Liver (tissue), 9 donors: Measurements from ENCODE around the gene NCKAP5L. TPM values are rescaled to one million over a fixed set of nuclear protein-coding genes. Genes with fewer than 3 reads are reported as not detected.

Source experiments
- DNase-seq: peaks from one replicate; pipeline ENCODE4 v3.0.0-alpha.2; 2017; ENCODE audit warnings: low spot score
- H3K27ac ChIP-seq, 2 donors: one replicate each; pipeline ENCODE4 v1.7.0; 2013; ENCODE audit warnings: inconsistent platforms in 2 of 2, low read length in 2 of 2, control low read depth in 1 of 2, low read depth in 1 of 2, mild to moderate bottlenecking in 1 of 2
- H3K27me3 ChIP-seq, 4 donors: one replicate each; pipeline versions ENCODE4 v1.6.1 to v1.7.0; 2013; ENCODE audit warnings: low read length in 3 of 4, inconsistent platforms in 1 of 4, mild to moderate bottlenecking in 1 of 4, moderate library complexity in 1 of 4; ENCODE audit not compliant: control insufficient read depth in 4 of 4, insufficient read depth in 4 of 4
- H3K36me3 ChIP-seq, 4 donors: one replicate each; pipeline versions ENCODE4 v1.6.1 to v1.7.0; 2013; ENCODE audit warnings: low read length in 3 of 4, mild to moderate bottlenecking in 3 of 4, low read depth in 1 of 4, moderate library complexity in 1 of 4; ENCODE audit not compliant: control insufficient read depth in 4 of 4, insufficient read depth in 3 of 4
- H3K4me1 ChIP-seq, 4 donors: one replicate each; pipeline versions ENCODE4 v1.6.1 to v1.7.0; 2013; ENCODE audit warnings: low read length in 3 of 4, mild to moderate bottlenecking in 3 of 4, moderate library complexity in 1 of 4; ENCODE audit not compliant: control insufficient read depth in 4 of 4, insufficient read depth in 4 of 4
- H3K4me3 ChIP-seq, 3 donors: one replicate each; pipeline versions ENCODE4 v1.6.1 to v1.7.0; 2013; ENCODE audit warnings: low read length in 3 of 3, control low read depth in 1 of 3, low read depth in 1 of 3, mild to moderate bottlenecking in 1 of 3
- H3K9ac ChIP-seq, 2 donors: one replicate each; pipeline ENCODE4 v1.7.0; 2013; ENCODE audit warnings: low read length in 2 of 2, mild to moderate bottlenecking in 2 of 2, moderate library complexity in 2 of 2, control low read depth in 1 of 2, low read depth in 1 of 2
- H3K9me3 ChIP-seq, 4 donors: one replicate each; pipeline versions ENCODE4 v1.6.1 to v1.7.0; 2013; ENCODE audit warnings: low read length in 3 of 4; ENCODE audit not compliant: control insufficient read depth in 4 of 4
- CTCF ChIP-seq: fragments of 150-350 bp; IDR thresholded peaks from 2 replicates; pipeline ENCODE4 v1.5.1; 2017; ENCODE audit warnings: improper control_type of control experiment, low read depth, low read length; ENCODE audit not compliant: missing input control
- EGR1 ChIP-seq, 2 donors: IDR thresholded peaks; 2 replicates each; pipeline ENCODE4 v1.6.1; 2016 to 2018; ENCODE audit warnings: antibody characterized with exemption in 2 of 2, low read depth in 2 of 2
- FOXA1 ChIP-seq: IDR thresholded peaks from 2 replicates; pipeline ENCODE4 v1.6.1; 2016; ENCODE audit warnings: antibody characterized with exemption
- FOXA2 ChIP-seq: IDR thresholded peaks from 2 replicates; pipeline ENCODE4 v1.6.1; 2016; ENCODE audit warnings: antibody characterized with exemption
- GABPA ChIP-seq, 2 donors: IDR thresholded peaks in 1 of 2; conservative IDR thresholded peaks in 1 of 2; 2 replicates each; pipeline ENCODE4 v1.6.1; 2016; ENCODE audit warnings: antibody characterized with exemption in 2 of 2, mild to moderate bottlenecking in 1 of 2, moderate library complexity in 1 of 2
- HNF4A ChIP-seq, 2 donors: conservative IDR thresholded peaks; 2 replicates each; pipeline ENCODE4 v1.6.1; 2016; ENCODE audit warnings: antibody characterized with exemption in 2 of 2, mild to moderate bottlenecking in 2 of 2
- HNF4G ChIP-seq: IDR thresholded peaks from 2 replicates; pipeline ENCODE4 v1.6.1; 2016; ENCODE audit warnings: antibody characterized with exemption
- JUND ChIP-seq, 2 donors: IDR thresholded peaks; 2 replicates each; pipeline ENCODE4 v1.6.1; 2016; ENCODE audit warnings: antibody characterized with exemption in 2 of 2
- NR2F2 ChIP-seq: IDR thresholded peaks from 2 replicates; pipeline ENCODE4 v1.6.1; 2016; ENCODE audit warnings: antibody characterized with exemption
- RAD21 ChIP-seq, 2 donors: IDR thresholded peaks; 2 replicates each; pipeline ENCODE4 v1.6.1; 2016; ENCODE audit warnings: antibody characterized with exemption in 2 of 2, mild to moderate bottlenecking in 2 of 2
- REST ChIP-seq: IDR thresholded peaks from 2 replicates; pipeline ENCODE4 v1.6.1; 2016; ENCODE audit warnings: antibody characterized with exemption, mild to moderate bottlenecking
- RXRA ChIP-seq, 2 donors: IDR thresholded peaks; 2 replicates each; pipeline ENCODE4 v1.6.1; 2017 to 2018; ENCODE audit warnings: antibody characterized with exemption in 2 of 2, mild to moderate bottlenecking in 1 of 2
- TAF1 ChIP-seq: conservative IDR thresholded peaks from 2 replicates; pipeline ENCODE4 v1.6.1; 2016; ENCODE audit warnings: antibody characterized with exemption, mild to moderate bottlenecking
- YY1 ChIP-seq: IDR thresholded peaks from 2 replicates; pipeline ENCODE4 v1.6.1; 2016; ENCODE audit warnings: antibody characterized with exemption, mild to moderate bottlenecking
- WGBS: extraction: QIAGEN DNeasy Blood & Tissue Kit; methylation state at CpG from one replicate; pipeline ENCODE4 v1.1.7; 2013; 5-methylcytosine and 5-hydroxymethylcytosine counted together
- polyA plus RNA-seq, 2 donors: library from polyadenylated mRNA; stranded (reverse) in 1 of 2; unstranded in 1 of 2; fragments of 200-250 nt in 1 of 2; fragments of >200 nt in 1 of 2; fragmentation: Nextera tagmentation in 1 of 2; extraction: Ambion mirVana in 1 of 2; gene quantifications; one replicate each; pipeline versions ENCODE4 v1.2.1 to v1.2.3, GENCODE V29; 2013 to 2015
- total RNA-seq, 2 donors: library from RNA; depleted of rRNA; stranded (reverse); fragments of >200 nt; gene quantifications; one replicate each; pipeline ENCODE4 v1.2.3, GENCODE V29; 2014
- TF ChIP-seq, protein P1 (sequence below): IDR thresholded peaks from 2 replicates; pipeline ENCODE4 v1.6.1; 2016; ENCODE audit warnings: antibody characterized with exemption
- TF ChIP-seq, protein P2 (sequence below): IDR thresholded peaks from 2 replicates; pipeline ENCODE4 v1.6.1; 2016; ENCODE audit warnings: antibody characterized with exemption
- donor health status: healthy.
- donor health status: healthy.
- donor health status: healthy.
- donor health status: healthy.
- donor health status: healthy.

NCKAP5L gene
- total and polyA plus RNA-seq, 4 donors, result 2.9 to 6.8 (median 4.2) TPM

DNA sequence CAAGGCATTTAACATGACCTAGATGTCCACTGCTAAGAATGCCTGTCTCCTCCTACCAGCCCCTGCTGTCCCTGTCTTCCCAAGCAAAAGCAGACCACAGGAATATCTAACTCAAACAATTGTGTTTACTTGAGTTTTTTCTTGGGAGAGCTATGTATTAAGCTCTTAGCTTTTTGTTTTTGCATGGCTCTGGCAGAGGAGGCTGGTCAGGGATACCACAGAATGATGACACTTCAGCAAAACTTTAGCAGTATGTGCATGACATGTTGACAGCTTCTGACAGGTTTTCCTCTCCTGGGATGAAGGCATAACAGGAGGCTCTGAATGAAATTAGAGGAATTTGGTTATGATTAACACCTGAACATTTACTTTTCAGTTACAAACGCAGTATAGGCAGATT, 79.9 kb downstream of the NCKAP5L start:
- peaks cover 3 to 12% (median 8%) of the 10 kb centered on the region in 4 donors for H3K36me3 ChIP-seq
- no peak for DNase-seq
- TF ChIP-seq HNF4G, result no peak
- TF ChIP-seq CTCF, result no peak
- TF ChIP-seq EGR1 (IDR thresholded peaks at IDR 0.05; ENCODE audit: low read depth in 2 of 2), result no peak
- TF ChIP-seq RXRA (IDR thresholded peaks at IDR 0.05), result no peak
- no peak for TF ChIP-seq RAD21 (IDR thresholded peaks at IDR 0.05)
- no peak for TF ChIP-seq JUND (IDR thresholded peaks at IDR 0.05)
- no peak for TF ChIP-seq FOXA2
- no peaks in the 10 kb centered on the region for H3K9me3 ChIP-seq
- no peak overlapping the region for H3K27ac ChIP-seq
- no peak overlapping the region for H3K9ac ChIP-seq
- 22% methylated on average over 1 of the region's 1 CpG for WGBS
- no peaks in the 10 kb centered on the region for H3K27me3 ChIP-seq
- peaks cover 6 to 88% (median 75%) of the 10 kb centered on the region in 4 donors for H3K4me1 ChIP-seq
- H3K4me3 ChIP-seq, result no peak overlapping the region

GRCh38 chr12:49744363-49744885, 83.8 kb downstream of the NCKAP5L start:
- no peak for DNase-seq
- Histone ChIP-seq H3K36me3 (no peaks in the 10 kb centered on the region), H3K27ac (no peak overlapping the region), H3K9ac (peak overlapping the region in 1 of 2 donors; percentile 3), H3K9me3 (no peaks in the 10 kb centered on the region), H3K4me1 (peaks cover 4 to 54% (median 45%) of the 10 kb centered on the region in 4 donors), H3K4me3 (peak overlapping the region in 2 of 3 donors; percentile 4 to 17), H3K27me3 (no peaks in the 10 kb centered on the region)
- WGBS, result 26% methylated on average over 3 of the region's 3 CpGs
- TF ChIP-seq GABPA (IDR thresholded peaks at IDR 0.05 in 1 of 2, conservative IDR thresholded peaks at IDR 0.05 in 1 of 2) (no peak), FOXA1 (no peak), REST (no peak), HNF4G (no peak), RXRA (IDR thresholded peaks at IDR 0.05) (no peak), YY1 (no peak)

DNA sequence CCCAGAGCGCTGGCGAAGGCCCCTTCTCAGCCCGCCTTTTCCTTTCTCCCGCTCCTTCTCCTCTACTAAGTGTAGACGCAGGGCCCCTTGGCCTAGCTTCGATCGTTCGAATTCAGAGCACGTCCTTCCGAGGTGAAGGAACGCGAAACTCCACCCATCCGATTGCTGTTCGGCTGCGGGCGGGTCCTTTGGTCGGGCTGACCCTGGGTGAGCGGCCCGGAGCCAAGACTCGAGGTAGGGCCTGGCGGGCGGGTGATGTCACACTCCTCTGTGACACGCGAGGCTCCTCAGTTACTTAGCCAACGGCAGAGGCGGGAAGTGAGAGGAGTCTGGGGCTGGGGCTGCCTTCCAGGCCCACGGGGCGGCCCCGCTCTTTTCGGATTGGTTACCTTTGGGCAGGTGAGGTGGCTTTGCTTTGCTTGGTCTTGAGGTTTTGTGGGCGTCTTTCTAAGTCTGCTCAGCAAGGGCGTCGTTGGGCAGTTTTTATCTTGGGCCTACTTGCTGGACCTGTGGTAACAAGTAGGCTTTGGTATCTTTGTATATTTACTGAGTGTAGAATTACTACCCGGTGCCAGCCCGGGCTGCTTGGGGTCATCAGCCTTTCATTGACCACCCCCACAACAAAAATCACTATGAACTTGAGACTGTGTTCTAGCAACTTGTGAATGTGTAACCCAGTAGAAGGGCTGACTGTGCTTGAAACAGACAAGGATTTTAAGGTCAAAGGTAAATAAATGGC, 86.2 kb downstream of the NCKAP5L start:
- Histone ChIP-seq H3K9ac (peak overlapping the region; percentile 81 to 96), H3K4me3 (peak overlapping the region; percentile 84 to 97 (median 95)), H3K4me1 (peaks cover 3 to 34% (median 27%) of the 10 kb centered on the region in 4 donors), H3K27ac (peak overlapping the region; percentile 95 to 97), H3K9me3 (no peaks in the 10 kb centered on the region), H3K27me3 (no peaks in the 10 kb centered on the region), H3K36me3 (no peaks in the 10 kb centered on the region)
- under 1% methylated on average over 35 of the region's 35 CpGs for WGBS
- peak; percentile 78 for DNase-seq
- TF ChIP-seq FOXA1 (peak; percentile 50), RAD21 (IDR thresholded peaks at IDR 0.05) (peak in 1 of 2 donors; percentile 11), TAF1 (peak; percentile 42), YY1 (peak; percentile 51), FOXA2 (peak; percentile 44), EGR1 (IDR thresholded peaks at IDR 0.05; ENCODE audit: low read depth in 2 of 2) (peak in 1 of 2 donors; percentile 36), HNF4A (conservative IDR thresholded peaks at IDR 0.05) (peak; percentile 77 to 87), REST (peak; percentile 55), GABPA (IDR thresholded peaks at IDR 0.05 in 1 of 2, conservative IDR thresholded peaks at IDR 0.05 in 1 of 2) (no peak), HNF4G (peak; percentile 66), JUND (IDR thresholded peaks at IDR 0.05) (peak; percentile 63 to 75), NR2F2 (peak; percentile 46)
- TF ChIP-seq, protein P1, sequence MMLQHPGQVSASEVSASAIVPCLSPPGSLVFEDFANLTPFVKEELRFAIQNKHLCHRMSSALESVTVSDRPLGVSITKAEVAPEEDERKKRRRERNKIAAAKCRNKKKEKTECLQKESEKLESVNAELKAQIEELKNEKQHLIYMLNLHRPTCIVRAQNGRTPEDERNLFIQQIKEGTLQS, result peak; percentile 35
- TF ChIP-seq, protein P2, sequence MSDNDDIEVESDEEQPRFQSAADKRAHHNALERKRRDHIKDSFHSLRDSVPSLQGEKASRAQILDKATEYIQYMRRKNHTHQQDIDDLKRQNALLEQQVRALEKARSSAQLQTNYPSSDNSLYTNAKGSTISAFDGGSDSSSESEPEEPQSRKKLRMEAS, result peak; percentile 10
